Esophagus squamous epithelium (tissue), 5 donors: ENCODE measurements around the gene AGMO. TPM values are rescaled to one million over a fixed set of nuclear protein-coding genes. Genes with fewer than 3 reads are reported as not detected.

Experiments used
- DNase-seq: peaks from one replicate; lab custom pipeline; 2025; lab: John Stamatoyannopoulos, UW
- H3K27ac ChIP-seq, 4 donors: fragments of 200-600 bp; sonication (generic); one replicate each; pipeline ENCODE4 v1.5.1; 2016 to 2019; ENCODE audit warnings: mild to moderate bottlenecking in 1 of 4
- H3K27me3 ChIP-seq, 4 donors: fragments of 200-600 bp; sonication (generic); 1 replicate in 3 of 4; 2 replicates in 1 of 4; pipeline versions ENCODE4 v1.5.1 to v1.6.0; 2017 to 2021; ENCODE audit warnings: antibody characterized with exemption in 1 of 4
- H3K36me3 ChIP-seq, 3 donors: fragments of 200-600 bp; sonication (generic); one replicate each; pipeline ENCODE4 v1.5.1; 2016 to 2019
- H3K4me1 ChIP-seq, 3 donors: fragments of 200-600 bp; sonication (generic); one replicate each; pipeline ENCODE4 v1.5.1; 2017 to 2019
- H3K4me3 ChIP-seq, 4 donors: fragments of 200-600 bp; sonication (generic); 1 replicate in 3 of 4; 2 replicates in 1 of 4; pipeline ENCODE4 v1.5.1; 2016 to 2019; ENCODE audit warnings: mild to moderate bottlenecking in 2 of 4, moderate library complexity in 1 of 4
- H3K9me3 ChIP-seq, 3 donors: fragments of 200-600 bp; sonication (generic); one replicate each; pipeline ENCODE4 v1.5.1; 2016 to 2019
- CTCF ChIP-seq, 6 experiments: fragments of 450-650 bp in 4 of 6; fragments of 200-600 bp in 2 of 6; sonication (generic) in 2 of 6; IDR thresholded peaks; one replicate each; pipeline ENCODE4 v1.5.1; 2016 to 2019; ENCODE audit warnings: antibody characterized with exemption in 6 of 6, mild to moderate bottlenecking in 4 of 6, moderate library complexity in 4 of 6
- POLR2A ChIP-seq, 4 donors: fragments of 450-650 bp; IDR thresholded peaks; one replicate each; pipeline ENCODE4 v1.6.1; 2017; ENCODE audit warnings: antibody characterized with exemption in 4 of 4, mild to moderate bottlenecking in 4 of 4, moderate library complexity in 3 of 4
- WGBS, 2 donors: methylation state at CpG; one replicate each; pipeline ENCODE4 v1.1.5; 2018; 5-methylcytosine and 5-hydroxymethylcytosine counted together
- intact Hi-C: fragments of 100-400 bp; cut with DNase I; formaldehyde crosslinking; loops from one replicate; pipeline ENCODE4 v1.15.0; 2022
- total RNA-seq, 4 donors: library from RNA; depleted of rRNA; stranded (reverse); fragments of >200 nt; gene quantifications; one replicate each; pipeline ENCODE4 v1.1.0, GENCODE V29; 2016
- donor health status: DM: yes; HTN: yes; CAD: no.

Gene AGMO
- total RNA-seq, 4 donors from 2014 or later, result 0.38 to 0.53 TPM; not detected in 2

- Histone ChIP-seq H3K4me1 (no peaks in the 10 kb centered on the region), H3K27me3 (no peaks in the 10 kb centered on the region)
Measured at GRCh38 chr7:15446280-15446679, 115.5 kb downstream of the AGMO start.

GRCh38 chr7:15441915-15442314 lies 119.9 kb downstream of the AGMO start:
- DNase-seq, result no peak
- intact Hi-C loops, result no loop called here
- H3K9me3 ChIP-seq, result no peaks in the 10 kb centered on the region
- no peak for TF ChIP-seq CTCF (IDR thresholded peaks at IDR 0.05)
- no peak for TF ChIP-seq POLR2A (IDR thresholded peaks at IDR 0.05)
- no peak overlapping the region for H3K4me3 ChIP-seq
- no peaks in the 10 kb centered on the region for H3K4me1 ChIP-seq
- H3K27ac ChIP-seq, result no peak overlapping the region
- 54 to 61% methylated on average over 1 of the region's 1 CpG for WGBS, 2 donors
- no peaks in the 10 kb centered on the region for H3K36me3 ChIP-seq
- no peaks in the 10 kb centered on the region for H3K27me3 ChIP-seq

More at GRCh38 chr7:15446280-15446679, 115.5 kb downstream of the AGMO start:
- no peak overlapping the region for H3K4me3 ChIP-seq
- H3K36me3 ChIP-seq, result no peaks in the 10 kb centered on the region
- WGBS, 2 donors, result 0% methylated on average over 1 of the region's 1 CpG
- no peak overlapping the region for H3K27ac ChIP-seq
- peaks cover 0 to 3% (median 0%) of the 10 kb centered on the region in 3 donors for H3K9me3 ChIP-seq
- intact Hi-C loops, result no loop called here
- no peak for TF ChIP-seq CTCF (IDR thresholded peaks at IDR 0.05)
- TF ChIP-seq POLR2A (IDR thresholded peaks at IDR 0.05), result no peak
- no peak for DNase-seq

GRCh38 chr7:15440482-15440881 lies 121.3 kb downstream of the AGMO start:
- H3K27me3 ChIP-seq, result no peaks in the 10 kb centered on the region
- TF ChIP-seq POLR2A (IDR thresholded peaks at IDR 0.05) (no peak), CTCF (IDR thresholded peaks at IDR 0.05) (no peak)
- H3K27ac ChIP-seq, result no peak overlapping the region
- no peak overlapping the region for H3K4me3 ChIP-seq
- WGBS, 2 donors, result 68 to 74% methylated on average over 3 of the region's 3 CpGs
- H3K4me1 ChIP-seq, result no peaks in the 10 kb centered on the region
- no peaks in the 10 kb centered on the region for H3K36me3 ChIP-seq
- no peak for DNase-seq
- intact Hi-C loops, result no loop called here
- no peaks in the 10 kb centered on the region for H3K9me3 ChIP-seq

GRCh38 chr7:15439853-15440252 lies 122.0 kb downstream of the AGMO start:
- WGBS, 2 donors, result 45 to 68% methylated on average over 2 of the region's 2 CpGs
- Histone ChIP-seq H3K9me3 (no peaks in the 10 kb centered on the region), H3K4me3 (no peak overlapping the region), H3K27me3 (no peaks in the 10 kb centered on the region), H3K27ac (no peak overlapping the region), H3K36me3 (no peaks in the 10 kb centered on the region), H3K4me1 (no peaks in the 10 kb centered on the region)
- intact Hi-C loops, result no loop called here
- DNase-seq, result no peak
- TF ChIP-seq POLR2A (IDR thresholded peaks at IDR 0.05) (no peak), CTCF (IDR thresholded peaks at IDR 0.05) (no peak)

- H3K27me3 ChIP-seq, result no peaks in the 10 kb centered on the region
- 6% methylated on average over 1 of the region's 1 CpG for WGBS, 2 donors
- no peak overlapping the region for H3K27ac ChIP-seq
- no peak overlapping the region for H3K4me3 ChIP-seq
- no peaks in the 10 kb centered on the region for H3K36me3 ChIP-seq
- TF ChIP-seq CTCF (IDR thresholded peaks at IDR 0.05) (no peak), POLR2A (IDR thresholded peaks at IDR 0.05) (no peak)
- no peak for DNase-seq
- no peaks in the 10 kb centered on the region for H3K4me1 ChIP-seq
- intact Hi-C loops, result no loop called here
- H3K9me3 ChIP-seq, result no peaks in the 10 kb centered on the region
Measured at GRCh38 chr7:15433151-15433550, 128.7 kb downstream of the AGMO start.
